Measurements from ENCODE around the gene GTF2A1L.
"Not testable (repeated sequence)": the region's sequence is repeated elsewhere in the genome, so short reads cannot be mapped to it uniquely, and the experiment has no call there.

GTF2A1L gene

DNA sequence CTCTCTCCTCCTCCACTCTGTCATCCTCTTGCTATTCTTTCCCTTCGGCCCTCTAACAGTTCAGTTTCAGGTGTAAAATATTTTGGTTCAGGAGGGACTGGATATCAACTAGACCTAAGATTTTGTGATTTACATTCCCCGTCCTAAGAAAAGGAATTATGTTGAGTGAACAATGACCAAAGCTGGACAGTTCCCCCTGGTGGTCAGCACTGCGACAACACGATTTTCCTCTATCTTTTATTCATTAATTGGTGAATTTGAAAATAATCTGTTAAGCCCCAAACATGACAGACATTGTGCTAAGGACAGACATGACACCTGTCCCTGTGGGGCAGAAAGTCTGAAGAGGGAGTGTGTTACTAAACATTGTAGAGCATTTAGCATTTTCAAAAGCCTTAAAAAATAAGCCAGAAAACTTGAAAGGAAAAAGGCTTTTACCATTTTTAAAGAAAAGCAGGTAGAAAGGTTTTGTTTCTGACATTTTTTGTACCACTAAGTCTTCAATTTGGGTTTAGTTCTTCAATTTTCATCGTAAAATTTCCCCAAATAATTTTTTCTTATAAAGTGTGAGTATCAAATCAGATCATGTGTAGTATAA, 28.4 kb upstream of the GTF2A1L start:
- H3K4me1 ChIP-seq (ENCODE audit: low read depth, poor library complexity, severe bottlenecking) = no peaks in the 10 kb centered on the region
- H4K20me1 ChIP-seq (ENCODE audit: insufficient read depth) = no peaks in the 10 kb centered on the region
- H3K4me2 ChIP-seq = no peak overlapping the region
- no peak overlapping the region for H2AFZ ChIP-seq (ENCODE audit: low read depth)
- H3K79me2 ChIP-seq (ENCODE audit: insufficient read depth, low read depth) = no peaks in the 10 kb centered on the region
- H3K4me3 ChIP-seq (IDR thresholded peaks at IDR 0.05; ENCODE audit: insufficient read depth, low read depth, low read length) = no peak overlapping the region
- TF ChIP-seq, protein P1, sequence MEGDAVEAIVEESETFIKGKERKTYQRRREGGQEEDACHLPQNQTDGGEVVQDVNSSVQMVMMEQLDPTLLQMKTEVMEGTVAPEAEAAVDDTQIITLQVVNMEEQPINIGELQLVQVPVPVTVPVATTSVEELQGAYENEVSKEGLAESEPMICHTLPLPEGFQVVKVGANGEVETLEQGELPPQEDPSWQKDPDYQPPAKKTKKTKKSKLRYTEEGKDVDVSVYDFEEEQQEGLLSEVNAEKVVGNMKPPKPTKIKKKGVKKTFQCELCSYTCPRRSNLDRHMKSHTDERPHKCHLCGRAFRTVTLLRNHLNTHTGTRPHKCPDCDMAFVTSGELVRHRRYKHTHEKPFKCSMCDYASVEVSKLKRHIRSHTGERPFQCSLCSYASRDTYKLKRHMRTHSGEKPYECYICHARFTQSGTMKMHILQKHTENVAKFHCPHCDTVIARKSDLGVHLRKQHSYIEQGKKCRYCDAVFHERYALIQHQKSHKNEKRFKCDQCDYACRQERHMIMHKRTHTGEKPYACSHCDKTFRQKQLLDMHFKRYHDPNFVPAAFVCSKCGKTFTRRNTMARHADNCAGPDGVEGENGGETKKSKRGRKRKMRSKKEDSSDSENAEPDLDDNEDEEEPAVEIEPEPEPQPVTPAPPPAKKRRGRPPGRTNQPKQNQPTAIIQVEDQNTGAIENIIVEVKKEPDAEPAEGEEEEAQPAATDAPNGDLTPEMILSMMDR (conservative IDR thresholded peaks at IDR 0.05; ENCODE audit: low read depth, low read length) = peak; percentile 86
- no peak overlapping the region for H3K9ac ChIP-seq
- no peaks in the 10 kb centered on the region for H3K36me3 ChIP-seq (ENCODE audit: insufficient read depth)
- no peaks in the 10 kb centered on the region for H3K27me3 ChIP-seq (ENCODE audit: insufficient read depth, low read depth)
- no peak overlapping the region for H3K27ac ChIP-seq

GRCh38 chr2:48590017-48590416, 27.6 kb upstream of the GTF2A1L start:
- Histone ChIP-seq H3K27ac (no peak overlapping the region), H3K36me3 (ENCODE audit: insufficient read depth) (no peaks in the 10 kb centered on the region), H3K4me2 (no peak overlapping the region), H3K79me2 (ENCODE audit: insufficient read depth, low read depth) (no peaks in the 10 kb centered on the region), H4K20me1 (ENCODE audit: insufficient read depth) (no peaks in the 10 kb centered on the region), H3K27me3 (ENCODE audit: insufficient read depth, low read depth) (no peaks in the 10 kb centered on the region), H2AFZ (ENCODE audit: low read depth) (no peak overlapping the region), H3K9ac (no peak overlapping the region), H3K4me3 (IDR thresholded peaks at IDR 0.05; ENCODE audit: insufficient read depth, low read depth, low read length) (no peak overlapping the region), H3K4me1 (ENCODE audit: low read depth, poor library complexity, severe bottlenecking) (no peaks in the 10 kb centered on the region)
- TF ChIP-seq, protein P1 (conservative IDR thresholded peaks at IDR 0.05; ENCODE audit: low read depth, low read length) = no peak

DNA sequence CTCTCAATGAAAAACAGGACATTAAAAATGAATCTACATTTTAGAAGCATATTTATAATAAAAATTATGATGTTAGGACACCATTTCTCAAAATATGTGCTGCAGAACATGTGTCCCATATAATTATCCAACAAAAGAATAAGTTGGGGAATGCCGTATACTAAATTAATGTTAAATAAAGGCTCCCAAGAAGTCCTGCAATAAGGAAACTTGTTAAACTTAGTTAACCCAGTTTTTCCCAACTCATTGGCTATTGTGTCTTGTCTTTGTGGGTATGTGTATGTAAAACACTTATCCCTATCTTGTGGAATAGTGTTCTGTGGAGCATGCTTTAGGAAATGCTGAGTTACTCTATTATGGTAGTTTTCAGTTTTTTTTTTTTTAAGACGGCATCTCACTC, 25.6 kb upstream of the GTF2A1L start:
- H3K9ac ChIP-seq = no peak overlapping the region

GRCh38 chr2:48596751-48597150, 20.9 kb upstream of the GTF2A1L start:
- H3K79me2 ChIP-seq (ENCODE audit: insufficient read depth, low read depth); H3K4me1 ChIP-seq (ENCODE audit: low read depth, poor library complexity, severe bottlenecking); H3K4me3 ChIP-seq (IDR thresholded peaks at IDR 0.05; ENCODE audit: insufficient read depth, low read depth, low read length); H3K27me3 ChIP-seq (ENCODE audit: insufficient read depth, low read depth); H4K20me1 ChIP-seq (ENCODE audit: insufficient read depth); H3K4me2 ChIP-seq; H2AFZ ChIP-seq (ENCODE audit: low read depth); H3K27ac ChIP-seq; H3K36me3 ChIP-seq (ENCODE audit: insufficient read depth); H3K9ac ChIP-seq: not testable (repeated sequence)

More for the DNA sequence above, 25.6 kb upstream of the GTF2A1L start:
- H3K27ac ChIP-seq = no peak overlapping the region
- H2AFZ ChIP-seq (ENCODE audit: low read depth) = no peak overlapping the region
- H3K79me2 ChIP-seq (ENCODE audit: insufficient read depth, low read depth) = no peaks in the 10 kb centered on the region
- no peaks in the 10 kb centered on the region for H3K36me3 ChIP-seq (ENCODE audit: insufficient read depth)
- no peaks in the 10 kb centered on the region for H4K20me1 ChIP-seq (ENCODE audit: insufficient read depth)
- H3K4me2 ChIP-seq = no peak overlapping the region
- TF ChIP-seq, protein P1 (conservative IDR thresholded peaks at IDR 0.05; ENCODE audit: low read depth, low read length) = no peak
- no peaks in the 10 kb centered on the region for H3K27me3 ChIP-seq (ENCODE audit: insufficient read depth, low read depth)
- H3K4me3 ChIP-seq (IDR thresholded peaks at IDR 0.05; ENCODE audit: insufficient read depth, low read depth, low read length) = no peak overlapping the region
- H3K4me1 ChIP-seq (ENCODE audit: low read depth, poor library complexity, severe bottlenecking) = no peaks in the 10 kb centered on the region

GRCh38 chr2:48597492-48597891, 20.2 kb upstream of the GTF2A1L start:
- no peaks in the 10 kb centered on the region for H4K20me1 ChIP-seq (ENCODE audit: insufficient read depth)
- TF ChIP-seq, protein P1 (conservative IDR thresholded peaks at IDR 0.05; ENCODE audit: low read depth, low read length) = no peak
- H3K9ac ChIP-seq = no peak overlapping the region
- no peaks in the 10 kb centered on the region for H3K4me1 ChIP-seq (ENCODE audit: low read depth, poor library complexity, severe bottlenecking)
- H3K79me2 ChIP-seq (ENCODE audit: insufficient read depth, low read depth) = no peaks in the 10 kb centered on the region
- H3K27me3 ChIP-seq (ENCODE audit: insufficient read depth, low read depth) = no peaks in the 10 kb centered on the region
- H2AFZ ChIP-seq (ENCODE audit: low read depth) = no peak overlapping the region
- H3K4me2 ChIP-seq = no peak overlapping the region
- H3K36me3 ChIP-seq (ENCODE audit: insufficient read depth) = no peaks in the 10 kb centered on the region
- no peak overlapping the region for H3K4me3 ChIP-seq (IDR thresholded peaks at IDR 0.05; ENCODE audit: insufficient read depth, low read depth, low read length)
- no peak overlapping the region for H3K27ac ChIP-seq

Measured in KMS-11 (cell line).